GM18498 (cell line): ENCODE results near the gene ATP6AP2.
"Not testable (repeated sequence)": the region's sequence is repeated elsewhere in the genome, so short reads cannot be mapped to it uniquely, and the experiment has no call there.

Source experiments
- ATAC-seq: cut with Tn5 transposase; IDR thresholded peaks from one replicate; pipeline ENCODE4 v1.9.1; 2021; ENCODE audit warnings: mild to moderate bottlenecking, moderate library complexity; ENCODE audit not compliant: unreplicated experiment

The ATP6AP2 gene

GRCh38 chrX:40575411-40575810 is 5.4 kb upstream of the ATP6AP2 start:
- not testable (repeated sequence) for ATAC-seq

- ATAC-seq = no peak
These were observed 4.5 kb upstream of the ATP6AP2 start for GRCh38 chrX:40576291-40576690.

GRCh38 chrX:40578039-40578695 is 2.6 kb upstream of the ATP6AP2 start:
- no peak for ATAC-seq

GRCh38 chrX:40579141-40579540 is 1.6 kb upstream of the ATP6AP2 start:
- no peak for ATAC-seq

GRCh38 chrX:40579900-40580536 is 752 bp upstream of the ATP6AP2 start:
- ATAC-seq = peak; percentile 51

- ATAC-seq = no peak
These were observed 658 bp downstream of the ATP6AP2 start for GRCh38 chrX:40581336-40581920.

GRCh38 chrX:40582178-40582577 is 1.4 kb downstream of the ATP6AP2 start:
- not testable (repeated sequence) for ATAC-seq

GRCh38 chrX:40582811-40583210 is 2.0 kb downstream of the ATP6AP2 start:
- ATAC-seq = no peak

- ATAC-seq = not testable (repeated sequence)
These were observed 6.9 kb downstream of the ATP6AP2 start for GRCh38 chrX:40587623-40588022.

- ATAC-seq = not testable (repeated sequence)
These were observed 9.0 kb downstream of the ATP6AP2 start for GRCh38 chrX:40589616-40590321.

- no peak for ATAC-seq
These were observed 22.7 kb downstream of the ATP6AP2 start for GRCh38 chrX:40603446-40603845.

GRCh38 chrX:40607381-40607780 is 26.6 kb downstream of the ATP6AP2 start:
- no peak for ATAC-seq

- no peak for ATAC-seq
These were observed 31.7 kb downstream of the ATP6AP2 start for GRCh38 chrX:40612511-40612910.

GRCh38 chrX:40615976-40616375 is 35.2 kb downstream of the ATP6AP2 start:
- ATAC-seq = no peak

- no peak for ATAC-seq
These were observed 36.8 kb downstream of the ATP6AP2 start for GRCh38 chrX:40617566-40617965.

GRCh38 chrX:40622479-40623138 is 41.8 kb downstream of the ATP6AP2 start:
- ATAC-seq = no peak

GRCh38 chrX:40623139-40623536 is 42.4 kb downstream of the ATP6AP2 start, which contains the start of gene MPC1L:
TSS of gene MPC1L (plus strand) at chrX:40623428. CDS start at chrX:40623566, 138 bp downstream.
- no peak for ATAC-seq

- ATAC-seq = no peak
These were observed 42.9 kb downstream of the ATP6AP2 start for GRCh38 chrX:40623665-40624064.

GRCh38 chrX:40625294-40625693 is 44.5 kb downstream of the ATP6AP2 start:
- ATAC-seq = no peak

GRCh38 chrX:40628506-40628905 is 47.7 kb downstream of the ATP6AP2 start:
- ATAC-seq = no peak

GRCh38 chrX:40632199-40632598 is 51.4 kb downstream of the ATP6AP2 start:
- no peak for ATAC-seq
